NCI-H187 (cell line): Measurements from ENCODE around the gene ACR.
A peak's percentile ranks its signal among the peaks of the same experiment; 100 is the strongest.
"Not testable (repeated sequence)": the region's sequence is repeated elsewhere in the genome, so short reads cannot be mapped to it uniquely, and the experiment has no call there.

ENCODE experiments used
- DNase-seq, 2 experiments: peaks; one replicate each; lab custom pipeline; 2025; lab: John Stamatoyannopoulos, UW

Gene ACR

GRCh38 chr22:50780244-50780643, 42.2 kb downstream of the ACR start:
- not testable (repeated sequence) for DNase-seq

GRCh38 chr22:50782253-50782652, 44.2 kb downstream of the ACR start:
- not testable (repeated sequence) for DNase-seq

- peak; percentile 29 to 35 for DNase-seq
Measured at GRCh38 chr22:50783033-50783879, 45.3 kb downstream of the ACR start, which contains the start of gene RABL2B. TSS of gene RABL2B (minus strand) at chr22:50783636. CDS start at chr22:50782294, 1,342 bp downstream.

GRCh38 chr22:50783880-50784276, 45.9 kb downstream of the ACR start:
- DNase-seq: not testable (repeated sequence)

- not testable (repeated sequence) for DNase-seq
Measured at GRCh38 chr22:50785289-50785688, 47.3 kb downstream of the ACR start.

- DNase-seq: not testable (repeated sequence)
Measured at GRCh38 chr22:50786936-50787335, 48.9 kb downstream of the ACR start.
